ENCODE measurements around the gene NOL7. TPM values are rescaled to one million over a fixed set of nuclear protein-coding genes. Genes with fewer than 3 reads are reported as not detected.

The NOL7 gene
- total and polyA plus RNA-seq, 2 experiments from 2014 or later = 97.2 to 251 TPM

- TF ChIP-seq JUNB (IDR thresholded peaks at IDR 0.05; ENCODE audit: unreplicated experiment) (no peak), NANOG (IDR thresholded peaks at IDR 0.05; ENCODE audit: borderline replicate concordance) (no peak)
- Histone ChIP-seq H3K36me3 (ENCODE audit: insufficient read depth) (no peaks in the 10 kb centered on the region), H2AFZ (no peak overlapping the region), H3K27ac (ENCODE audit: low read depth) (no peak overlapping the region), H3K27me3 (ENCODE audit: insufficient read depth) (no peaks in the 10 kb centered on the region), H3K79me2 (replicated peaks; ENCODE audit: insufficient read depth) (no peaks in the 10 kb centered on the region), H4K20me1 (replicated peaks; ENCODE audit: insufficient read depth) (no peaks in the 10 kb centered on the region), H3K4me3 (no peak overlapping the region), H3K9me2 (ENCODE audit: insufficient read depth) (no peaks in the 10 kb centered on the region), H3K4me2 (no peak overlapping the region), H3K4me1 (ENCODE audit: insufficient read depth) (peaks cover 8% of the 10 kb centered on the region), H3F3A (replicated peaks; ENCODE audit: low read depth) (peaks cover 6% of the 10 kb centered on the region; the same call in 1 of the 2 replicates)
- H3K9me3 Mint-ChIP-seq = no peaks in the 10 kb centered on the region
- DNase-seq (ENCODE audit: low spot score) (no peak), ATAC-seq (no peak)
- H3K4me1 Mint-ChIP-seq = peaks cover 18% of the 10 kb centered on the region
- H3K36me3 Mint-ChIP-seq (ENCODE audit: low read depth) = no peaks in the 10 kb centered on the region
- H3K27me3 Mint-ChIP-seq (ENCODE audit: insufficient read depth, low read depth, poor library complexity) = peaks cover 5% of the 10 kb centered on the region
- H3K27ac Mint-ChIP-seq = no peak overlapping the region
- no peak overlapping the region for H3K4me3 Mint-ChIP-seq
Measured at GRCh38 chr6:13568970-13569369, 46.2 kb upstream of the NOL7 start.

GRCh38 chr6:13572240-13572639 lies 42.9 kb upstream of the NOL7 start:
- no peak overlapping the region for H3K4me3 Mint-ChIP-seq

More at GRCh38 chr6:13572240-13572639, 42.9 kb upstream of the NOL7 start:
- Histone ChIP-seq H3K9me2 (ENCODE audit: insufficient read depth) (no peaks in the 10 kb centered on the region), H3K27ac (ENCODE audit: low read depth) (peak overlapping the region; percentile 99), H3K36me3 (ENCODE audit: insufficient read depth) (no peaks in the 10 kb centered on the region), H3K4me3 (no peak overlapping the region), H3K79me2 (replicated peaks; ENCODE audit: insufficient read depth) (peaks cover 18% of the 10 kb centered on the region), H4K20me1 (replicated peaks; ENCODE audit: insufficient read depth) (no peaks in the 10 kb centered on the region), H3K27me3 (ENCODE audit: insufficient read depth) (no peaks in the 10 kb centered on the region), H3K4me1 (ENCODE audit: insufficient read depth) (peaks cover 13% of the 10 kb centered on the region), H3F3A (replicated peaks; ENCODE audit: low read depth) (peaks cover 10% of the 10 kb centered on the region), H2AFZ (no peak overlapping the region), H3K4me2 (no peak overlapping the region)
- DNase-seq (ENCODE audit: low spot score) (no peak), ATAC-seq (no peak)
- TF ChIP-seq ZNF331 (CRISPR knock-in tag; IDR thresholded peaks at IDR 0.05; ENCODE audit: low read depth) (no peak), POLR2AphosphoS5 (IDR thresholded peaks at IDR 0.05; ENCODE audit: low read depth) (no peak), EZH2 (IDR thresholded peaks at IDR 0.05; ENCODE audit: low read depth, unreplicated experiment) (no peak), CREB1 (CRISPR knock-in tag; IDR thresholded peaks at IDR 0.05; ENCODE audit: low read depth) (no peak), REST (IDR thresholded peaks at IDR 0.05; ENCODE audit: unreplicated experiment) (no peak), CTCF (conservative IDR thresholded peaks at IDR 0.05; ENCODE audit: low read depth in 2 of 2) (no peak)
- TF ChIP-seq, protein P1, sequence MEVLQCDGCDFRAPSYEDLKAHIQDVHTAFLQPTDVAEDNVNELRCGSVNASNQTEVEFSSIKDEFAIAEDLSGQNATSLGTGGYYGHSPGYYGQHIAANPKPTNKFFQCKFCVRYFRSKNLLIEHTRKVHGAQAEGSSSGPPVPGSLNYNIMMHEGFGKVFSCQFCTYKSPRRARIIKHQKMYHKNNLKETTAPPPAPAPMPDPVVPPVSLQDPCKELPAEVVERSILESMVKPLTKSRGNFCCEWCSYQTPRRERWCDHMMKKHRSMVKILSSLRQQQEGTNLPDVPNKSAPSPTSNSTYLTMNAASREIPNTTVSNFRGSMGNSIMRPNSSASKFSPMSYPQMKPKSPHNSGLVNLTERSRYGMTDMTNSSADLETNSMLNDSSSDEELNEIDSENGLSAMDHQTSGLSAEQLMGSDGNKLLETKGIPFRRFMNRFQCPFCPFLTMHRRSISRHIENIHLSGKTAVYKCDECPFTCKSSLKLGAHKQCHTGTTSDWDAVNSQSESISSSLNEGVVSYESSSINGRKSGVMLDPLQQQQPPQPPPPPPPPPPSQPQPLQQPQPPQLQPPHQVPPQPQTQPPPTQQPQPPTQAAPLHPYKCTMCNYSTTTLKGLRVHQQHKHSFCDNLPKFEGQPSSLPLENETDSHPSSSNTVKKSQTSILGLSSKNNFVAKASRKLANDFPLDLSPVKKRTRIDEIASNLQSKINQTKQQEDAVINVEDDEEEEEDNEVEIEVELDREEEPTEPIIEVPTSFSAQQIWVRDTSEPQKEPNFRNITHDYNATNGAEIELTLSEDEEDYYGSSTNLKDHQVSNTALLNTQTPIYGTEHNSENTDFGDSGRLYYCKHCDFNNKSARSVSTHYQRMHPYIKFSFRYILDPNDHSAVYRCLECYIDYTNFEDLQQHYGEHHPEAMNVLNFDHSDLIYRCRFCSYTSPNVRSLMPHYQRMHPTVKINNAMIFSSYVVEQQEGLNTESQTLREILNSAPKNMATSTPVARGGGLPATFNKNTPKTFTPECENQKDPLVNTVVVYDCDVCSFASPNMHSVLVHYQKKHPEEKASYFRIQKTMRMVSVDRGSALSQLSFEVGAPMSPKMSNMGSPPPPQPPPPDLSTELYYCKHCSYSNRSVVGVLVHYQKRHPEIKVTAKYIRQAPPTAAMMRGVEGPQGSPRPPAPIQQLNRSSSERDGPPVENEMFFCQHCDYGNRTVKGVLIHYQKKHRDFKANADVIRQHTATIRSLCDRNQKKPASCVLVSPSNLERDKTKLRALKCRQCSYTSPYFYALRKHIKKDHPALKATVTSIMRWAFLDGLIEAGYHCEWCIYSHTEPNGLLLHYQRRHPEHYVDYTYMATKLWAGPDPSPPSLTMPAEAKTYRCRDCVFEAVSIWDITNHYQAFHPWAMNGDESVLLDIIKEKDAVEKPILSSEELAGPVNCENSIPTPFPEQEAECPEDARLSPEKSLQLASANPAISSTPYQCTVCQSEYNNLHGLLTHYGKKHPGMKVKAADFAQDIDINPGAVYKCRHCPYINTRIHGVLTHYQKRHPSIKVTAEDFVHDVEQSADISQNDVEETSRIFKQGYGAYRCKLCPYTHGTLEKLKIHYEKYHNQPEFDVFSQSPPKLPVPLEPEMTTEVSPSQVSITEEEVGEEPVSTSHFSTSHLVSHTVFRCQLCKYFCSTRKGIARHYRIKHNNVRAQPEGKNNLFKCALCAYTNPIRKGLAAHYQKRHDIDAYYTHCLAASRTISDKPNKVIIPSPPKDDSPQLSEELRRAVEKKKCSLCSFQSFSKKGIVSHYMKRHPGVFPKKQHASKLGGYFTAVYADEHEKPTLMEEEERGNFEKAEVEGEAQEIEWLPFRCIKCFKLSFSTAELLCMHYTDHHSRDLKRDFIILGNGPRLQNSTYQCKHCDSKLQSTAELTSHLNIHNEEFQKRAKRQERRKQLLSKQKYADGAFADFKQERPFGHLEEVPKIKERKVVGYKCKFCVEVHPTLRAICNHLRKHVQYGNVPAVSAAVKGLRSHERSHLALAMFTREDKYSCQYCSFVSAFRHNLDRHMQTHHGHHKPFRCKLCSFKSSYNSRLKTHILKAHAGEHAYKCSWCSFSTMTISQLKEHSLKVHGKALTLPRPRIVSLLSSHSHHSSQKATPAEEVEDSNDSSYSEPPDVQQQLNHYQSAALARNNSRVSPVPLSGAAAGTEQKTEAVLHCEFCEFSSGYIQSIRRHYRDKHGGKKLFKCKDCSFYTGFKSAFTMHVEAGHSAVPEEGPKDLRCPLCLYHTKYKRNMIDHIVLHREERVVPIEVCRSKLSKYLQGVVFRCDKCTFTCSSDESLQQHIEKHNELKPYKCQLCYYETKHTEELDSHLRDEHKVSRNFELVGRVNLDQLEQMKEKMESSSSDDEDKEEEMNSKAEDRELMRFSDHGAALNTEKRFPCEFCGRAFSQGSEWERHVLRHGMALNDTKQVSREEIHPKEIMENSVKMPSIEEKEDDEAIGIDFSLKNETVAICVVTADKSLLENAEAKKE (CRISPR knock-in tag; IDR thresholded peaks at IDR 0.05) = no peak
- no peaks in the 10 kb centered on the region; the same call in 2 of the 3 replicates for H3K9me3 Mint-ChIP-seq
- H3K4me1 Mint-ChIP-seq = peaks cover 28% of the 10 kb centered on the region
- peaks cover 12% of the 10 kb centered on the region for H3K27me3 Mint-ChIP-seq (ENCODE audit: insufficient read depth, low read depth, poor library complexity)
- H3K27ac Mint-ChIP-seq = peak overlapping the region; percentile 79; the same call in 1 of the 2 replicates
- no peaks in the 10 kb centered on the region; the same call in 2 of the 3 replicates for H3K36me3 Mint-ChIP-seq (ENCODE audit: low read depth)
